ENCODE results near the gene CAPNS2. TPM values are rescaled to one million over a fixed set of nuclear protein-coding genes. Genes with fewer than 3 reads are reported as not detected.

The CAPNS2 gene
- total and polyA plus RNA-seq, 2 of the 13 experiments (the other 11 are each of a cell fraction or from before 2014, with no cell fraction given), result 0.29 TPM; not detected in 1

- TF ChIP-seq, protein P1, sequence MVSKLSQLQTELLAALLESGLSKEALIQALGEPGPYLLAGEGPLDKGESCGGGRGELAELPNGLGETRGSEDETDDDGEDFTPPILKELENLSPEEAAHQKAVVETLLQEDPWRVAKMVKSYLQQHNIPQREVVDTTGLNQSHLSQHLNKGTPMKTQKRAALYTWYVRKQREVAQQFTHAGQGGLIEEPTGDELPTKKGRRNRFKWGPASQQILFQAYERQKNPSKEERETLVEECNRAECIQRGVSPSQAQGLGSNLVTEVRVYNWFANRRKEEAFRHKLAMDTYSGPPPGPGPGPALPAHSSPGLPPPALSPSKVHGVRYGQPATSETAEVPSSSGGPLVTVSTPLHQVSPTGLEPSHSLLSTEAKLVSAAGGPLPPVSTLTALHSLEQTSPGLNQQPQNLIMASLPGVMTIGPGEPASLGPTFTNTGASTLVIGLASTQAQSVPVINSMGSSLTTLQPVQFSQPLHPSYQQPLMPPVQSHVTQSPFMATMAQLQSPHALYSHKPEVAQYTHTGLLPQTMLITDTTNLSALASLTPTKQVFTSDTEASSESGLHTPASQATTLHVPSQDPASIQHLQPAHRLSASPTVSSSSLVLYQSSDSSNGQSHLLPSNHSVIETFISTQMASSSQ (IDR thresholded peaks at IDR 0.05; ENCODE audit: low read depth), result 0 out of 2 replicates have a peak, but pooled peaks have one; percentile 21
- TF ChIP-seq, protein P1 (CRISPR knock-in tag; IDR thresholded peaks at IDR 0.05; ENCODE audit: borderline replicate concordance), result no peak
- TF ChIP-seq RCOR2 (CRISPR knock-in tag; IDR thresholded peaks at IDR 0.05) (peak; percentile 67), MAZ (IDR thresholded peaks at IDR 0.05; ENCODE audit: borderline replicate concordance, low read depth, low read length) (peak; percentile 48; the same call in 1 of the 2 replicates), MAZ (CRISPR knock-in tag; IDR thresholded peaks at IDR 0.05; ENCODE audit: low read depth) (no peak), TBP (CRISPR knock-in tag; IDR thresholded peaks at IDR 0.05) (no peak), ZSCAN21 (CRISPR knock-in tag; IDR thresholded peaks at IDR 0.05; ENCODE audit: borderline replicate concordance) (0 out of 2 replicates have a peak, but pooled peaks have one; percentile 18), TAF15 (IDR thresholded peaks at IDR 0.05; ENCODE audit: low read depth, low read length, poor library complexity, severe bottlenecking) (no peak), SOX6 (IDR thresholded peaks at IDR 0.05) (no peak), SOX6 (CRISPR knock-in tag; IDR thresholded peaks at IDR 0.05) (peak; percentile 88), KLF12 (CRISPR knock-in tag; IDR thresholded peaks at IDR 0.05; ENCODE audit: borderline replicate concordance) (no peak), FOXA1 (IDR thresholded peaks at IDR 0.05) (no peak), FOXA1 (CRISPR knock-in tag; IDR thresholded peaks at IDR 0.05) (peak; percentile 59), AKAP8 (CRISPR knock-in tag; IDR thresholded peaks at IDR 0.05) (no peak), ZNF496 (CRISPR knock-in tag; IDR thresholded peaks at IDR 0.05; ENCODE audit: insufficient replicate concordance) (no peak), ZNF232 (CRISPR knock-in tag; IDR thresholded peaks at IDR 0.05; ENCODE audit: borderline replicate concordance) (no peak), CREB1 (IDR thresholded peaks at IDR 0.05) (no peak), CREB1 (CRISPR knock-in tag; IDR thresholded peaks at IDR 0.05) (no peak), FOSL2 (CRISPR knock-in tag; IDR thresholded peaks at IDR 0.05) (peak; percentile 93)
- TF ChIP-seq, protein P2, sequence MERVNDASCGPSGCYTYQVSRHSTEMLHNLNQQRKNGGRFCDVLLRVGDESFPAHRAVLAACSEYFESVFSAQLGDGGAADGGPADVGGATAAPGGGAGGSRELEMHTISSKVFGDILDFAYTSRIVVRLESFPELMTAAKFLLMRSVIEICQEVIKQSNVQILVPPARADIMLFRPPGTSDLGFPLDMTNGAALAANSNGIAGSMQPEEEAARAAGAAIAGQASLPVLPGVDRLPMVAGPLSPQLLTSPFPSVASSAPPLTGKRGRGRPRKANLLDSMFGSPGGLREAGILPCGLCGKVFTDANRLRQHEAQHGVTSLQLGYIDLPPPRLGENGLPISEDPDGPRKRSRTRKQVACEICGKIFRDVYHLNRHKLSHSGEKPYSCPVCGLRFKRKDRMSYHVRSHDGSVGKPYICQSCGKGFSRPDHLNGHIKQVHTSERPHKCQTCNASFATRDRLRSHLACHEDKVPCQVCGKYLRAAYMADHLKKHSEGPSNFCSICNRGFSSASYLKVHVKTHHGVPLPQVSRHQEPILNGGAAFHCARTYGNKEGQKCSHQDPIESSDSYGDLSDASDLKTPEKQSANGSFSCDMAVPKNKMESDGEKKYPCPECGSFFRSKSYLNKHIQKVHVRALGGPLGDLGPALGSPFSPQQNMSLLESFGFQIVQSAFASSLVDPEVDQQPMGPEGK (CRISPR knock-in tag; IDR thresholded peaks at IDR 0.05), result peak; percentile 100
- TF ChIP-seq, protein P3, sequence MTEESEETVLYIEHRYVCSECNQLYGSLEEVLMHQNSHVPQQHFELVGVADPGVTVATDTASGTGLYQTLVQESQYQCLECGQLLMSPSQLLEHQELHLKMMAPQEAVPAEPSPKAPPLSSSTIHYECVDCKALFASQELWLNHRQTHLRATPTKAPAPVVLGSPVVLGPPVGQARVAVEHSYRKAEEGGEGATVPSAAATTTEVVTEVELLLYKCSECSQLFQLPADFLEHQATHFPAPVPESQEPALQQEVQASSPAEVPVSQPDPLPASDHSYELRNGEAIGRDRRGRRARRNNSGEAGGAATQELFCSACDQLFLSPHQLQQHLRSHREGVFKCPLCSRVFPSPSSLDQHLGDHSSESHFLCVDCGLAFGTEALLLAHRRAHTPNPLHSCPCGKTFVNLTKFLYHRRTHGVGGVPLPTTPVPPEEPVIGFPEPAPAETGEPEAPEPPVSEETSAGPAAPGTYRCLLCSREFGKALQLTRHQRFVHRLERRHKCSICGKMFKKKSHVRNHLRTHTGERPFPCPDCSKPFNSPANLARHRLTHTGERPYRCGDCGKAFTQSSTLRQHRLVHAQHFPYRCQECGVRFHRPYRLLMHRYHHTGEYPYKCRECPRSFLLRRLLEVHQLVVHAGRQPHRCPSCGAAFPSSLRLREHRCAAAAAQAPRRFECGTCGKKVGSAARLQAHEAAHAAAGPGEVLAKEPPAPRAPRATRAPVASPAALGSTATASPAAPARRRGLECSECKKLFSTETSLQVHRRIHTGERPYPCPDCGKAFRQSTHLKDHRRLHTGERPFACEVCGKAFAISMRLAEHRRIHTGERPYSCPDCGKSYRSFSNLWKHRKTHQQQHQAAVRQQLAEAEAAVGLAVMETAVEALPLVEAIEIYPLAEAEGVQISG (CRISPR knock-in tag; IDR thresholded peaks at IDR 0.05), result no peak
These were observed 4.9 kb downstream of the CAPNS2 start (continued) for GRCh38 chr16:55571191-55571897.
